Body of pancreas (tissue), 4 donors: ENCODE data around the gene COL27A1. TPM values are rescaled to one million over a fixed set of nuclear protein-coding genes. Genes with fewer than 3 reads are reported as not detected.

Experiments used
- ATAC-seq: fragments of 150-250 bp; one replicate; pipeline ENCODE4 v1.9.1; 2016
- DNase-seq, 4 donors: peaks; one replicate each; pipeline ENCODE4 v3.0.0-alpha.2; 2019
- H3K27ac ChIP-seq, 4 donors: fragments of 200-600 bp; sonication (generic); 1 replicate in 3 of 4; 2 replicates in 1 of 4; pipeline versions ENCODE4 v1.5.1 to v1.6.1; 2016 to 2019; ENCODE audit warnings: mild to moderate bottlenecking in 1 of 4, mixed read lengths in 1 of 4, moderate library complexity in 1 of 4
- H3K27me3 ChIP-seq, 2 donors: fragments of 200-600 bp; sonication (generic); one replicate each; pipeline ENCODE4 v1.6.0; 2016; ENCODE audit warnings: mild to moderate bottlenecking in 1 of 2
- H3K36me3 ChIP-seq, 2 donors: fragments of 200-600 bp; sonication (generic); replicated peaks in 1 of 2; 2 replicates each; pipeline ENCODE4 v1.5.1; 2016; ENCODE audit warnings: low read depth in 2 of 2; ENCODE audit not compliant: insufficient read depth in 1 of 2
- H3K4me1 ChIP-seq: fragments of 200-600 bp; sonication (generic); one replicate; pipeline ENCODE4 v1.6.0; 2016
- H3K4me3 ChIP-seq, 2 donors: fragments of 200-600 bp; sonication (generic); 1 replicate in 1 of 2; 2 replicates in 1 of 2; pipeline ENCODE4 v1.5.1; 2016 to 2019
- H3K9me3 ChIP-seq, 3 donors: fragments of 200-600 bp; sonication (generic); 1 replicate in 2 of 3; 2 replicates in 1 of 3; pipeline ENCODE4 v1.5.1; 2016
- CTCF ChIP-seq, 7 experiments: fragments of 450-650 bp in 4 of 7; fragments of 200-600 bp in 3 of 7; sonication (generic) in 3 of 7; IDR thresholded peaks; one replicate each; pipeline ENCODE4 v1.5.1; 2016 to 2019; ENCODE audit warnings: antibody characterized with exemption in 7 of 7
- POLR2A ChIP-seq, 3 donors: fragments of 450-650 bp; IDR thresholded peaks; one replicate each; pipeline ENCODE4 v1.6.1; 2016; ENCODE audit warnings: antibody characterized with exemption in 3 of 3, mild to moderate bottlenecking in 2 of 3
- WGBS, 2 donors: methylation state at CpG; one replicate each; pipeline ENCODE4 v1.1.5; 2017; 5-methylcytosine and 5-hydroxymethylcytosine counted together
- intact Hi-C: fragments of 100-400 bp; cut with DNase I; formaldehyde crosslinking; loops from one replicate; pipeline ENCODE4 v1.15.1; 2023
- total RNA-seq, 2 donors: library from RNA; depleted of rRNA; stranded (reverse); fragments of >200 nt; gene quantifications; one replicate each; pipeline ENCODE4 v1.1.0, GENCODE V29; 2016

Gene COL27A1
- total RNA-seq, 2 donors from 2014 or later, result 24.1 to 58.0 TPM

GRCh38 chr9:114228016-114228808 is 72.9 kb downstream of the COL27A1 start:
- ATAC-seq, result no peak
- TF ChIP-seq CTCF (IDR thresholded peaks at IDR 0.05), result no peak
- no peak for TF ChIP-seq POLR2A (IDR thresholded peaks at IDR 0.05)
- 73 to 88% methylated on average over 7 to 17 of the region's 17 CpGs for WGBS, 2 donors
- DNase-seq, result no peak
- intact Hi-C loops, result no loop called here
- no peaks in the 10 kb centered on the region for H3K27me3 ChIP-seq
- H3K36me3 ChIP-seq, result no peaks in the 10 kb centered on the region
- H3K4me1 ChIP-seq, result no peaks in the 10 kb centered on the region
- H3K4me3 ChIP-seq, result no peak overlapping the region
- H3K9me3 ChIP-seq, result no peaks in the 10 kb centered on the region
- no peak overlapping the region for H3K27ac ChIP-seq

- Histone ChIP-seq H3K27ac (no peak overlapping the region), H3K9me3 (no peaks in the 10 kb centered on the region), H3K4me1 (no peaks in the 10 kb centered on the region), H3K4me3 (no peak overlapping the region), H3K27me3 (no peaks in the 10 kb centered on the region), H3K36me3 (no peaks in the 10 kb centered on the region)
- TF ChIP-seq POLR2A (IDR thresholded peaks at IDR 0.05), result no peak
- TF ChIP-seq CTCF (IDR thresholded peaks at IDR 0.05), result no peak
- WGBS, 2 donors, result 89 to 92% methylated on average over 6 of the region's 6 CpGs
- intact Hi-C loops, result no loop called here
- ATAC-seq (no peak), DNase-seq (no peak)
Observed at GRCh38 chr9:114229295-114229694, 74.0 kb downstream of the COL27A1 start.

GRCh38 chr9:114230068-114230467 is 74.7 kb downstream of the COL27A1 start:
- 80 to 98% methylated on average over 6 to 8 of the region's 8 CpGs for WGBS, 2 donors
- no peak overlapping the region for H3K27ac ChIP-seq
- no peaks in the 10 kb centered on the region for H3K9me3 ChIP-seq
- TF ChIP-seq CTCF (IDR thresholded peaks at IDR 0.05) (no peak), POLR2A (IDR thresholded peaks at IDR 0.05) (no peak)
- no peaks in the 10 kb centered on the region for H3K27me3 ChIP-seq
- no peaks in the 10 kb centered on the region for H3K36me3 ChIP-seq
- no peak for ATAC-seq
- H3K4me3 ChIP-seq, result no peak overlapping the region
- intact Hi-C loops, result no loop called here
- H3K4me1 ChIP-seq, result no peaks in the 10 kb centered on the region
- no peak for DNase-seq

- no peaks in the 10 kb centered on the region for H3K9me3 ChIP-seq
Observed at GRCh38 chr9:114231273-114231672, 75.9 kb downstream of the COL27A1 start.

More at GRCh38 chr9:114231273-114231672, 75.9 kb downstream of the COL27A1 start:
- Histone ChIP-seq H3K36me3 (no peaks in the 10 kb centered on the region), H3K4me3 (no peak overlapping the region), H3K27ac (no peak overlapping the region), H3K4me1 (no peaks in the 10 kb centered on the region), H3K27me3 (no peaks in the 10 kb centered on the region)
- no peak for TF ChIP-seq POLR2A (IDR thresholded peaks at IDR 0.05)
- no peak for TF ChIP-seq CTCF (IDR thresholded peaks at IDR 0.05)
- ATAC-seq, result no peak
- DNase-seq, result no peak
- WGBS, 2 donors, result 93 to 95% methylated on average over 4 to 6 of the region's 6 CpGs
- intact Hi-C loops, result no loop called here
